HepG2 (cell line): ENCODE measurements around the gene CAMKK1. TPM values are rescaled to one million over a fixed set of nuclear protein-coding genes. Genes with fewer than 3 reads are reported as not detected.

Source experiments
- ATAC-seq: fragments of 200-7000 bp; cut with Tn5 transposase; 3 replicates; pipeline ENCODE4 v1.9.1; 2020; ENCODE audit warnings: mild to moderate bottlenecking, moderate library complexity
- BruUV-seq: library from RNA; stranded (reverse); fragments of 400-500 nt; replicated peaks from 2 replicates; lab custom pipeline; 2021; lab: Mats Ljungman, UMichigan
- CTCF ChIA-PET: fragments of 300-600 bp; formaldehyde crosslinking; extraction: SDS; loops from one replicate; lab custom pipeline; 2021; ENCODE audit warnings: low total read pairs, inconsistent platforms, low intra/inter-chr PET ratio; lab: Yijun Ruan, JAX
- POLR2A ChIA-PET: fragments of 350-600 bp; sonication (Branson Sonifier 250); formaldehyde crosslinking; loops from one replicate; lab custom pipeline; 2020; ENCODE audit warnings: antibody characterized with exemption, inconsistent platforms; lab: Yijun Ruan, JAX
- DNase-seq: peaks from one replicate; pipeline ENCODE4 v3.0.0-alpha.2; 2015; ENCODE audit warnings: low spot score
- FAIRE-seq: peaks from 3 replicates; lab custom pipeline; 2011; peaks lifted over from hg19 to GRCh38; lab: Jason Lieb, UNC
- H2AFZ ChIP-seq: one replicate; pipeline ENCODE4 v1.6.1; 2011; ENCODE audit warnings: low read length, inconsistent platforms
- H3K27ac ChIP-seq: fragments of 300-600 bp; 3 replicates; pipeline ENCODE4 v1.8.0; 2011; ENCODE audit warnings: mixed run types, mild to moderate bottlenecking, mixed read lengths, low read length, inconsistent platforms; ENCODE audit not compliant: insufficient read depth; ENCODE audit errors: extremely low read length
- H3K27me3 ChIP-seq, 2 experiments: fragments of 200-600 bp in 1 of 2; 2 replicates in 1 of 2; 3 replicates in 1 of 2; pipeline versions ENCODE4 v1.6.0 to v1.8.0; 2011; ENCODE audit warnings: low read length in 2 of 2, mild to moderate bottlenecking in 2 of 2, moderate library complexity in 2 of 2, inconsistent platforms in 1 of 2; ENCODE audit not compliant: insufficient read depth in 2 of 2, control insufficient read depth in 1 of 2
- H3K36me3 ChIP-seq, 2 experiments: fragments of 200-600 bp in 1 of 2; replicated peaks in 1 of 2; 2 replicates in 1 of 2; 3 replicates in 1 of 2; pipeline versions ENCODE4 v1.5.1 to v1.8.0; 2011; ENCODE audit warnings: low read length in 2 of 2, inconsistent platforms in 1 of 2; ENCODE audit not compliant: insufficient read depth in 2 of 2, control insufficient read depth in 1 of 2
- H3K4me1 ChIP-seq: 2 replicates; pipeline ENCODE4 v1.5.1; 2012; ENCODE audit warnings: low read length, inconsistent platforms; ENCODE audit not compliant: insufficient read depth
- H3K4me2 ChIP-seq: 2 replicates; pipeline ENCODE4 v1.6.0; 2011; ENCODE audit warnings: low read depth, low read length, inconsistent platforms
- H3K4me3 ChIP-seq, 3 experiments: fragments of 200-600 bp in 1 of 3; sonication (generic), shearing (Covaris generic) in 1 of 3; replicated peaks in 1 of 3; 2 replicates each; pipeline ENCODE4 v1.5.1; 2011 to 2016; ENCODE audit warnings: low read length in 3 of 3, inconsistent platforms in 2 of 3, low read depth in 2 of 3, mild to moderate bottlenecking in 2 of 3, control low read depth in 1 of 3, mixed read lengths in 1 of 3; ENCODE audit not compliant: insufficient read depth in 1 of 3
- H3K79me2 ChIP-seq: one replicate; pipeline ENCODE4 v1.6.1; 2011; ENCODE audit warnings: low read length, inconsistent platforms; ENCODE audit not compliant: insufficient read depth
- H3K9ac ChIP-seq: 2 replicates; pipeline ENCODE4 v1.6.0; 2011; ENCODE audit warnings: mild to moderate bottlenecking, low read depth, low read length, inconsistent platforms; ENCODE audit not compliant: insufficient read depth
- H3K9me3 ChIP-seq: 2 replicates; pipeline ENCODE4 v1.5.1; 2012; ENCODE audit warnings: mild to moderate bottlenecking, low read length
- H4K20me1 ChIP-seq: 2 replicates; pipeline ENCODE4 v1.6.0; 2011; ENCODE audit warnings: inconsistent platforms, mild to moderate bottlenecking, low read length, moderate library complexity; ENCODE audit not compliant: insufficient read depth
- CBX1 ChIP-seq: IDR thresholded peaks from one replicate; pipeline ENCODE4 v1.6.1; 2016; ENCODE audit warnings: antibody characterized with exemption, low read depth
- CTCF ChIP-seq: sonication (generic); formaldehyde crosslinking; IDR thresholded peaks from 2 replicates; pipeline ENCODE4 v1.5.0; 2020; ENCODE audit warnings: mild to moderate bottlenecking, missing genetic modification reagents, moderate library complexity
- DMTF1 ChIP-seq: sonication (generic); formaldehyde crosslinking; IDR thresholded peaks from 2 replicates; pipeline ENCODE4 v1.4.0; 2020; ENCODE audit warnings: mild to moderate bottlenecking, missing genetic modification reagents
- FOSL2 ChIP-seq: sonication (generic); formaldehyde crosslinking; IDR thresholded peaks from 2 replicates; pipeline ENCODE4 v1.4.0; 2020; ENCODE audit warnings: missing genetic modification reagents
- NCOA2 ChIP-seq: sonication (generic); formaldehyde crosslinking; IDR thresholded peaks from 2 replicates; pipeline ENCODE4 v1.8.0; 2022; ENCODE audit warnings: inconsistent platforms
- RAD21 ChIP-seq: fragments of 450-650 bp; formaldehyde crosslinking; IDR thresholded peaks from 2 replicates; pipeline ENCODE4 v1.5.0; 2020; ENCODE audit warnings: mild to moderate bottlenecking
- ZNF572 ChIP-seq: sonication (generic); formaldehyde crosslinking; IDR thresholded peaks from 2 replicates; pipeline ENCODE4 v1.5.1; 2020; ENCODE audit warnings: mild to moderate bottlenecking, missing genetic modification reagents
- WGBS: methylation state at CpG from one replicate; pipeline ENCODE4 v1.1.6; 2017; ENCODE audit warnings: low lambda C conversion rate; 5-methylcytosine and 5-hydroxymethylcytosine counted together
- in situ Hi-C: cut with HindIII; loops from 2 replicates; pipeline ENCODE4 v1.10.0; 2017; ENCODE audit warnings: low pct_unique_long_range_greater_than_20kb; ENCODE audit not compliant: extremely low pct_ligation_motif_present
- intact Hi-C: fragments of 100-400 bp; cut with micrococcal nuclease; formaldehyde crosslinking; loops from one replicate; pipeline ENCODE4 v1.10.0; 2022; ENCODE audit not compliant: unreplicated experiment
- polyA plus RNA-seq, 8 experiments: library from polyadenylated mRNA; depleted of rRNA in 3 of 8; stranded (reverse) in 7 of 8; unstranded in 1 of 8; fragments of >200 nt; fragmentation: Illumina TruSeq in 4 of 8; extraction: Trizol in 4 of 8; gene quantifications; 2 replicates each; pipeline versions ENCODE4 v1.2.1 to v1.2.3, GENCODE V29; 2011 to 2016; ENCODE audit warnings: low read depth in 4 of 8, missing spikeins in 1 of 8, mixed read lengths in 1 of 8; ENCODE audit not compliant: insufficient read depth in 1 of 8
- total RNA-seq, 5 experiments: library from RNA; depleted of rRNA; stranded (reverse); fragments of >200 nt; fragmentation: Illumina TruSeq; extraction: Trizol; gene quantifications; 2 replicates each; pipeline ENCODE4 v1.2.3, GENCODE V29; 2016; ENCODE audit warnings: low read depth in 1 of 5
- TF ChIP-seq, protein P1 (sequence below): sonication (generic); formaldehyde crosslinking; IDR thresholded peaks from 2 replicates; pipeline ENCODE4 v1.5.0; 2020; ENCODE audit warnings: mild to moderate bottlenecking, missing genetic modification reagents, borderline replicate concordance
- TF ChIP-seq, protein P2 (sequence below): sonication (generic); formaldehyde crosslinking; IDR thresholded peaks from 2 replicates; pipeline ENCODE4 v1.4.0; 2020; ENCODE audit warnings: missing genetic modification reagents

The CAMKK1 gene
- total and polyA plus RNA-seq, 2 of the 13 experiments (the other 11 are each of a cell fraction or from before 2014, with no cell fraction given), result 1.5 to 1.6 TPM

DNA sequence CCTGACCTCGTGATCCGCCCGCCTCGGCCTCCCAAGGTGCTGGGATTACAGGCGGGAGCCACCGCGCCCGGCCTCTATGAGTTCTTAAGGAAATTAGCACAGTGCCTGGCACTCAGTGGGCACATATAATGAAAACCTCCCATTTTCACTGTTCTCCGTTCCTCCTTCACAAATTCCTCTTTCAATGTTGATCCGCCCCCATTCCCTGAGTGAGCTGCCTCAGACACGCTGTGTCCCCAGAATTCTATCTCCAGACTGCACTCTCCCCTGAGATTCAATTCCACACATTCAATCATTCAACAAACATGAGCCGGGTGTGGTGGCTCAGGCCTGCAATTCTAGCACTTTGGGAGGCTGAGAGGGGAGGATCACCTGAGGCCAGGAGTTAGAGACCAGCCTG lies 16.4 kb upstream of the CAMKK1 start (continued):
- no peak for TF ChIP-seq DMTF1 (CRISPR knock-in tag)
- TF ChIP-seq, protein P1, sequence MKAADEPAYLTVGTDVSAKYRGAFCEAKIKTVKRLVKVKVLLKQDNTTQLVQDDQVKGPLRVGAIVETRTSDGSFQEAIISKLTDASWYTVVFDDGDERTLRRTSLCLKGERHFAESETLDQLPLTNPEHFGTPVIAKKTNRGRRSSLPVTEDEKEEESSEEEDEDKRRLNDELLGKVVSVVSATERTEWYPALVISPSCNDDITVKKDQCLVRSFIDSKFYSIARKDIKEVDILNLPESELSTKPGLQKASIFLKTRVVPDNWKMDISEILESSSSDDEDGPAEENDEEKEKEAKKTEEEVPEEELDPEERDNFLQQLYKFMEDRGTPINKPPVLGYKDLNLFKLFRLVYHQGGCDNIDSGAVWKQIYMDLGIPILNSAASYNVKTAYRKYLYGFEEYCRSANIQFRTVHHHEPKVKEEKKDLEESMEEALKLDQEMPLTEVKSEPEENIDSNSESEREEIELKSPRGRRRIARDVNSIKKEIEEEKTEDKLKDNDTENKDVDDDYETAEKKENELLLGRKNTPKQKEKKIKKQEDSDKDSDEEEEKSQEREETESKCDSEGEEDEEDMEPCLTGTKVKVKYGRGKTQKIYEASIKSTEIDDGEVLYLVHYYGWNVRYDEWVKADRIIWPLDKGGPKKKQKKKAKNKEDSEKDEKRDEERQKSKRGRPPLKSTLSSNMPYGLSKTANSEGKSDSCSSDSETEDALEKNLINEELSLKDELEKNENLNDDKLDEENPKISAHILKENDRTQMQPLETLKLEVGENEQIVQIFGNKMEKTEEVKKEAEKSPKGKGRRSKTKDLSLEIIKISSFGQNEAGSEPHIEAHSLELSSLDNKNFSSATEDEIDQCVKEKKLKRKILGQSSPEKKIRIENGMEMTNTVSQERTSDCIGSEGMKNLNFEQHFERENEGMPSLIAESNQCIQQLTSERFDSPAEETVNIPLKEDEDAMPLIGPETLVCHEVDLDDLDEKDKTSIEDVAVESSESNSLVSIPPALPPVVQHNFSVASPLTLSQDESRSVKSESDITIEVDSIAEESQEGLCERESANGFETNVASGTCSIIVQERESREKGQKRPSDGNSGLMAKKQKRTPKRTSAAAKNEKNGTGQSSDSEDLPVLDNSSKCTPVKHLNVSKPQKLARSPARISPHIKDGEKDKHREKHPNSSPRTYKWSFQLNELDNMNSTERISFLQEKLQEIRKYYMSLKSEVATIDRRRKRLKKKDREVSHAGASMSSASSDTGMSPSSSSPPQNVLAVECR (CRISPR knock-in tag), result no peak

GRCh38 chr17:3907483-3908216 lies 14.8 kb upstream of the CAMKK1 start:
- Histone ChIP-seq H4K20me1 (no peaks in the 10 kb centered on the region), H3K4me2 (peak overlapping the region; percentile 9), H2AFZ (no peak overlapping the region), H3K4me1 (peaks cover 16% of the 10 kb centered on the region), H3K4me3 (no peak overlapping the region), H3K36me3 (no peaks in the 10 kb centered on the region), H3K9ac (no peak overlapping the region), H3K79me2 (no peaks in the 10 kb centered on the region), H3K27ac (no peak overlapping the region), H3K27me3 (peaks cover 7 to 36% of the 10 kb centered on the region in 2 experiments), H3K9me3 (no peaks in the 10 kb centered on the region)
- in situ Hi-C loops, result loop anchor here (10.0 kb wide), 1 partner anchor 173 kb away; no protein-coding TSS in a partner anchor
- FAIRE-seq, result no peak
- CTCF ChIA-PET, result interaction anchor here (0.7 to 1.2 kb wide), 3 partner anchors 44 to 64 kb away, joined by 3 to 4 read pairs (median 3); no protein-coding TSS in a partner anchor
- no TSS peak for BruUV-seq
- ATAC-seq, result peak; percentile 67
- intact Hi-C loops, result loop anchor here (5.0 to 10.0 kb wide), 2 partner anchors 60 to 173 kb away; partner anchors contain the start of gene NCBP3
- DNase-seq, result peak; percentile 36
- 11% methylated on average over 11 of the region's 11 CpGs for WGBS
- POLR2A ChIA-PET, result interaction anchor here (0.5 kb wide), 1 partner anchor 10 kb away, joined by 3 read pairs; no protein-coding TSS in a partner anchor
- TF ChIP-seq, protein P2, sequence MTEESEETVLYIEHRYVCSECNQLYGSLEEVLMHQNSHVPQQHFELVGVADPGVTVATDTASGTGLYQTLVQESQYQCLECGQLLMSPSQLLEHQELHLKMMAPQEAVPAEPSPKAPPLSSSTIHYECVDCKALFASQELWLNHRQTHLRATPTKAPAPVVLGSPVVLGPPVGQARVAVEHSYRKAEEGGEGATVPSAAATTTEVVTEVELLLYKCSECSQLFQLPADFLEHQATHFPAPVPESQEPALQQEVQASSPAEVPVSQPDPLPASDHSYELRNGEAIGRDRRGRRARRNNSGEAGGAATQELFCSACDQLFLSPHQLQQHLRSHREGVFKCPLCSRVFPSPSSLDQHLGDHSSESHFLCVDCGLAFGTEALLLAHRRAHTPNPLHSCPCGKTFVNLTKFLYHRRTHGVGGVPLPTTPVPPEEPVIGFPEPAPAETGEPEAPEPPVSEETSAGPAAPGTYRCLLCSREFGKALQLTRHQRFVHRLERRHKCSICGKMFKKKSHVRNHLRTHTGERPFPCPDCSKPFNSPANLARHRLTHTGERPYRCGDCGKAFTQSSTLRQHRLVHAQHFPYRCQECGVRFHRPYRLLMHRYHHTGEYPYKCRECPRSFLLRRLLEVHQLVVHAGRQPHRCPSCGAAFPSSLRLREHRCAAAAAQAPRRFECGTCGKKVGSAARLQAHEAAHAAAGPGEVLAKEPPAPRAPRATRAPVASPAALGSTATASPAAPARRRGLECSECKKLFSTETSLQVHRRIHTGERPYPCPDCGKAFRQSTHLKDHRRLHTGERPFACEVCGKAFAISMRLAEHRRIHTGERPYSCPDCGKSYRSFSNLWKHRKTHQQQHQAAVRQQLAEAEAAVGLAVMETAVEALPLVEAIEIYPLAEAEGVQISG, result peak; percentile 49; the same call in 1 of the 2 replicates
- TF ChIP-seq FOSL2 (CRISPR knock-in tag), result peak; percentile 29; the same call in 1 of the 2 replicates
- peak; percentile 91 for TF ChIP-seq CTCF (CRISPR knock-in tag)
- TF ChIP-seq CBX1, result no peak
- peak; percentile 28; the same call in 1 of the 2 replicates for TF ChIP-seq ZNF572 (CRISPR knock-in tag)
- no peak for TF ChIP-seq NCOA2 (CRISPR knock-in tag)
- peak; percentile 74 for TF ChIP-seq RAD21
